IPS-20b (cell line): ENCODE measurements around the gene RAE1.

Source experiments
- H3K27ac ChIP-seq: one replicate; pipeline ENCODE4 v1.5.1; 2013; ENCODE audit warnings: low read length
- H3K27me3 ChIP-seq: 2 replicates; pipeline ENCODE4 v1.6.1; 2013; ENCODE audit warnings: mild to moderate bottlenecking, low read length, inconsistent platforms; ENCODE audit not compliant: insufficient read depth
- H3K36me3 ChIP-seq: 2 replicates; pipeline ENCODE4 v1.6.1; 2013; ENCODE audit warnings: low read depth, mild to moderate bottlenecking, inconsistent platforms, low read length, moderate library complexity; ENCODE audit not compliant: insufficient read depth
- H3K4me1 ChIP-seq: 2 replicates; pipeline ENCODE4 v1.6.1; 2013; ENCODE audit warnings: mild to moderate bottlenecking, control low read depth, inconsistent platforms, low read length, moderate library complexity; ENCODE audit not compliant: insufficient read depth
- H3K4me3 ChIP-seq: 2 replicates; pipeline ENCODE4 v1.5.1; 2013; ENCODE audit warnings: mild to moderate bottlenecking, low read length, inconsistent platforms
- H3K9ac ChIP-seq: 2 replicates; pipeline ENCODE4 v1.6.1; 2013; ENCODE audit warnings: low read depth, mild to moderate bottlenecking, inconsistent platforms, low read length, moderate library complexity
- H3K9me3 ChIP-seq: 2 replicates; pipeline ENCODE4 v1.6.1; 2013; ENCODE audit warnings: mild to moderate bottlenecking, low read depth, low read length, inconsistent platforms; ENCODE audit not compliant: insufficient read depth

The RAE1 gene

GRCh38 chr20:57375652-57376230, 24.7 kb downstream of the RAE1 start:
- no peaks in the 10 kb centered on the region for H3K4me1 ChIP-seq
- no peaks in the 10 kb centered on the region for H3K27me3 ChIP-seq
- no peak overlapping the region for H3K9ac ChIP-seq
- H3K4me3 ChIP-seq: no peak overlapping the region
- H3K27ac ChIP-seq: no peak overlapping the region
- no peaks in the 10 kb centered on the region for H3K9me3 ChIP-seq
- peaks cover 98% of the 10 kb centered on the region for H3K36me3 ChIP-seq

- no peaks in the 10 kb centered on the region for H3K9me3 ChIP-seq
- no peaks in the 10 kb centered on the region for H3K4me1 ChIP-seq
- H3K9ac ChIP-seq: no peak overlapping the region
- H3K27me3 ChIP-seq: no peaks in the 10 kb centered on the region
- peaks cover 84% of the 10 kb centered on the region for H3K36me3 ChIP-seq
- no peak overlapping the region for H3K27ac ChIP-seq
- no peak overlapping the region for H3K4me3 ChIP-seq
Measured at GRCh38 chr20:57377350-57377749, 26.3 kb downstream of the RAE1 start.

- H3K9ac ChIP-seq: no peak overlapping the region
- no peaks in the 10 kb centered on the region for H3K4me1 ChIP-seq
- H3K9me3 ChIP-seq: no peaks in the 10 kb centered on the region
- H3K36me3 ChIP-seq: peaks cover 76% of the 10 kb centered on the region
- no peak overlapping the region for H3K4me3 ChIP-seq
- no peak overlapping the region for H3K27ac ChIP-seq
- H3K27me3 ChIP-seq: no peaks in the 10 kb centered on the region
Measured at GRCh38 chr20:57378107-57378506, 27.1 kb downstream of the RAE1 start.

- H3K27ac ChIP-seq: no peak overlapping the region
- no peaks in the 10 kb centered on the region for H3K9me3 ChIP-seq
- H3K9ac ChIP-seq: no peak overlapping the region
- H3K4me3 ChIP-seq: no peak overlapping the region
- H3K27me3 ChIP-seq: no peaks in the 10 kb centered on the region
- no peaks in the 10 kb centered on the region for H3K4me1 ChIP-seq
- H3K36me3 ChIP-seq: peaks cover 69% of the 10 kb centered on the region
Measured at GRCh38 chr20:57378646-57379262, 27.7 kb downstream of the RAE1 start.

DNA sequence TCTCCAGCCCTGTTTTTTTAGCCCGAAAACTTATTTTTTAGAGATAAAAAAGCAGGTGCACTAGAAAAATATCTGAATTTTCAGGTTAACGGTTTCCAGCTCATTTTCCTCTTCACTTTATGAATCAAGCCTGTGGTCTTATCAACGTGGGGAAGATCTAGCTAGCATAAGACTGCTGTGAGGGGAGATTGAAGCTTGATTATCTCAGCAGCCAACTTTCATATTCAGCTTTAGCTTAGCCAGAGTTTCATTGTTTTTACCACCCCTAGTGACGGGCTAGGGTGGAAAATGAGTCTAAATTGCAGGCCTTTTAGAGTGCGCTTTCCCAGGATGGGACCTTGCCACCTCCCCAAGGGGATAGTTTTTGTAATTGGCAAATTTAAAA, 28.2 kb downstream of the RAE1 start:
- Histone ChIP-seq H3K9ac (no peak overlapping the region), H3K36me3 (peaks cover 64% of the 10 kb centered on the region), H3K9me3 (no peaks in the 10 kb centered on the region), H3K4me1 (no peaks in the 10 kb centered on the region), H3K4me3 (no peak overlapping the region), H3K27ac (no peak overlapping the region), H3K27me3 (no peaks in the 10 kb centered on the region)

- H3K27ac ChIP-seq: no peak overlapping the region
- no peak overlapping the region for H3K9ac ChIP-seq
- no peaks in the 10 kb centered on the region for H3K9me3 ChIP-seq
- no peaks in the 10 kb centered on the region for H3K4me1 ChIP-seq
- peaks cover 55% of the 10 kb centered on the region for H3K36me3 ChIP-seq
- no peaks in the 10 kb centered on the region for H3K27me3 ChIP-seq
- H3K4me3 ChIP-seq: no peak overlapping the region
Measured at GRCh38 chr20:57380081-57380750, 29.2 kb downstream of the RAE1 start.

DNA sequence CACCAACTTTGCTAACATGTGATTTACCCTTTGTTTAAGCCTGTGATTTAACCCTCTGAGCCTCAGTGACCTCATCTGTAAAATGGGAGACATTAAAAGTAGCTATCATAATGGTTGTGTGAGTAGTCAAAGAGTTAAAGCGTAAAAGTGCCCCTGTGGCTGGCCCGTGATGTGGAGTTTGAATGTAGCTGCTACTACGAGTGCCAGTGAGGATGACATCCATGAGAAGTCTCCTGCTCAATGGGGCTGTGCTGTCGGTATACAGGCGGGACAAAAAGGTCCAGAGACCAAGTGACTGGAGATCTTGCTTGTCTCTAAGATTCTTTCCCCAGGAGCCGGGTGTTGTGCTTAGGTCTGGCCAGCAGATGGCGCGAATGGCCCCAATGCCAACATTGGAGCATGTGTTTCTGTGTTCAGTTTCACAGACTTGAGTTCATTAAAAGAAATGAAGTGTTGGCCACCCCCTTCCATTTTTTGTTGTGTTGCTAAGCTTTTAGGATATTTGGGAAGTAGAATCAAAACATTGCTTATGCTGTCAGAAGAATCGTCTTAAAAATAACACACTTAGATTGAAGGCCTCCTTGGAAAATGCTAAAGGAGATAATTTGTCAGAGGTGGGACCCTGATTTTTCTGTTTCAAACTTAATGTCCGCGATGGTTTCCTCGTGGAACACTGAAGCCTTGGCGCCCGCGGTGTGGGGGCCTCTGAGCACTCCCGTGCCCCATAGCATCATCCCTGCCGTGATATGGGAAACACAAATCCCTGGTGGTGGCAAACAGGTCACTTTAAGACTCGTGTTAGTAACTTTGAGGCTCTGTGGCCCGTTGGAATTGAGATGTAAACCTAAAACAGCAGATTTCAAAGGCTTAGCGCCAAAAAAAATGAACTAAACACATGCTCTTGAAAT, 30.8 kb downstream of the RAE1 start:
- H3K9ac ChIP-seq: no peak overlapping the region
- H3K4me3 ChIP-seq: no peak overlapping the region
- H3K36me3 ChIP-seq: peaks cover 39% of the 10 kb centered on the region
- no peak overlapping the region for H3K27ac ChIP-seq
- no peaks in the 10 kb centered on the region for H3K4me1 ChIP-seq
- H3K27me3 ChIP-seq: no peaks in the 10 kb centered on the region
- no peaks in the 10 kb centered on the region for H3K9me3 ChIP-seq

DNA sequence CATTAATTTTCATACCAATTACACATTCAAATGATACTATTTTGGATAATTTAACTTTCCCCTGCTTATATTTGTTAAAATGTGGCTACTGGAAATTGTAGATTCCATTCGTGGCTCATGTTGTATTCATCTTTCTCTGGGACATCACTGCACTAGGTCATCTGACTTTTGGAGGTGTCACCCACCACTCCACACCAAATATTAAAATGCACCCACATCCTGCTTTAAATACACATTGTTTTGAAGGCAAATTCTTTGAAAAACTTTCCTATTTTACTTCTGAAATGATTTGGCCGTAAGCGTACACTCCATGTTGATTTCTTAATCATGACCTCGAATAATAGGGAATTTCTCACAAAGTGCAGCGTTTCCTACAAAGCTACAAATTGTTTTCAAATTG, 31.5 kb downstream of the RAE1 start:
- Histone ChIP-seq H3K27ac (no peak overlapping the region), H3K9me3 (no peaks in the 10 kb centered on the region), H3K9ac (no peak overlapping the region), H3K4me3 (no peak overlapping the region), H3K36me3 (peaks cover 32% of the 10 kb centered on the region), H3K27me3 (no peaks in the 10 kb centered on the region), H3K4me1 (no peaks in the 10 kb centered on the region)

DNA sequence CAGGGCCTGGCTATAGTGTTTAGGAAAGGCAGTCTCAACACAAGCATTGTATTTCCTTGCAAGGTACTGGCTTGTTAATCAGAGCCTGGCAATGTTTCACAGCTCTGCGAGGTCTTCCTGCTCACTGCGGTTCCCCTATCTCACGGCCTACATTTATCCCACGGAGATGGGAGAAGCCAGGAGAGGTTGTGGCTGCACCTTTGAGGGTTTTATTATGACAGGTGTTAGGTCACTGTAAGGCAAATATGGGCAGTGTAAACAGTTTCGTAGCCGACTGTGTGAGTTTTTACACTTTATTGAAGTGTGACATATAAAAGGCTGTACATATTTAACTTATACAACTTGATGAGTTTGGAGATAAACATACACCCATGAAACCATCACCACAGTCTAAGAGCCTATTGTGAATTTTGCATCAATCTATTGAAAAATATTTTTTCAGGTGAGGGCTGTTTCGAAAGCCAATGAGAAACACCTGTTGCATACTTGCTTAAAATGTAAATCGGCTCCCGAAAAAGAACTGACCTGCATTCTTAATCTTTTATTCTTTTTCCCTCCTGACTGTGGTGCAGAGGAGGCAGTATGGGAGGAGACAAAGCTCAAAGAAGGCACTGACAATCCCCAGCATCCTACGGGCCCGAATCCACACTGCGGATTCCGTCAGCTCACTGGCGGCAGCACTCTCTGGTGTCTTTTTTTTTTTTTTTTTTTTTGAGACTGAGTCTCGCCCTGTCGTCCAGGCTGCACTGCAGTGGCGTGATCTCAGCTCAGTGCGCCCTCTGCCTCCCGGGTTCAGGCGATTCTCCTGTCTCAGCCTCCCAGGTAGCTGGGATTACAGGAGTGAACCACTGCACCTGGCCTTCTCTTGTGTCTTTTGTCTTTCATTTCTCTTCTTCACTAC, 32.6 kb downstream of the RAE1 start:
- no peaks in the 10 kb centered on the region for H3K9me3 ChIP-seq
- H3K27me3 ChIP-seq: no peaks in the 10 kb centered on the region
- H3K27ac ChIP-seq: no peak overlapping the region
- no peak overlapping the region for H3K9ac ChIP-seq
- peaks cover 20% of the 10 kb centered on the region for H3K36me3 ChIP-seq
- no peak overlapping the region for H3K4me3 ChIP-seq
- H3K4me1 ChIP-seq: no peaks in the 10 kb centered on the region

DNA sequence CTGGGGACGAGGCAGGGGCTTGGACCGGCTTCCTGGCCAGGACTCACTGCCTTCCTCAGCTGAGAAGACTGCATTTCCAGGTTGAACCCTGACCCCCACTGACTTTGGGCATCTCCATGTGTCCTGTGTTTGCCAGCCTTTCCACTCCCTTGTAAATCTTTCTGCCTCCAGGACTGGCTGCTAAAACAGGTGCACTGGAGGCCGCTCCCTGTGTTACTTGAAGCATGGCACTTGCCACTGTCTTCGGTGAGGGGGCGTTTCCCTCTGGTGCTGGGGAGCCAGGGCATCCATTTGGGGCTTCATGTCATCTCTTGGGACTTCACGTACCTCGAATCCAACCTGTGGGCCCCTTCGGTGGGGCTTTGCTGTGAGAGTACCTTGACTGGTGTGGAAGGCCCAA, 33.4 kb downstream of the RAE1 start:
- Histone ChIP-seq H3K27me3 (peaks cover under 1% of the 10 kb centered on the region; the same call in 1 of the 2 replicates), H3K27ac (no peak overlapping the region), H3K36me3 (peaks cover 12% of the 10 kb centered on the region), H3K4me3 (no peak overlapping the region), H3K9ac (no peak overlapping the region), H3K9me3 (no peaks in the 10 kb centered on the region), H3K4me1 (no peaks in the 10 kb centered on the region)
